ENCODE data around the gene ANKH.

DNA sequence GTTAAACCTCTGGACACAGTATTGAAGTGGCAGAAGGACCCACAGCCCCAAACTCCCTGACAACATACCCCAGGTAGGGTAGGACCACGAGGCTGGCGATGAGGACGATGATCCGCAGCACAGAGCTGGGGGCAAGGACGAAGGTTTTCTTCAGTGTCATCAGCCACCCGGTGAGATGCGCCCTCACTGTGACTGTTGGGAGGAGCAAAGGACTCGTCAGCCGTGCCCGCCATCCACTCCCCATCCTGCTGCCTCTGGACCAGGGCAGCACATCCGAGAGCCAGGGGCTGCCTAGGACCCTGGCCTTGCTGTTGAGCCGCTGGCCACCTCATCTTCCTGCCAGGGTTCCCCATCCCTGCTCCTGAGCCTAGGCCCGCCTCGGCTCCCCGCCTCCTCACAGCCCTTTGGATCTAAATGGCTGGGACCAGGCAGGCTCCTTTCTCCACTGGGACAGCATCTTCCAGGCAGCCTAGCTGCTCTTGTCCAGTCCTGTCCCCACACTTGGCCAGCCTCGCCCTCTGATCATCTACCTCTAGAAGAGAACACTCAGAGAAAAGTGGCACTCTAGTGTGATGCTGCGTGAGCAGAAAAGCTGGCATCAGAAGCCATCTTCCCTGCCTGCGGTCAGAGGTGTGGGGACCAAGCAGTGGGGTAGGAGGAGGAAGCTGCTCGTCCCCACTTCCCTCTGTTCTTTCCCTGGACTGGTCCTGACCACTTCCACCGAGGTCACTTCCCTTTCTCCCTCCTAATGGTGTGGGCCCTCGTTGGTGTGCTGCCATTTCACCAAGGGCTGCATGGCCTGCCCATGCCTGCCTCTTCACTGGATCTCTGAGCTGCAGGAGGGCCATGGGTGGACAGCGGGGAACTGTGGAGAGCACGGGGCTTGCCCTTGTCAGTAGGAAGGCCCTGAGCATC is 157.8 kb downstream of the ANKH start:
- TF ChIP-seq, protein P1, sequence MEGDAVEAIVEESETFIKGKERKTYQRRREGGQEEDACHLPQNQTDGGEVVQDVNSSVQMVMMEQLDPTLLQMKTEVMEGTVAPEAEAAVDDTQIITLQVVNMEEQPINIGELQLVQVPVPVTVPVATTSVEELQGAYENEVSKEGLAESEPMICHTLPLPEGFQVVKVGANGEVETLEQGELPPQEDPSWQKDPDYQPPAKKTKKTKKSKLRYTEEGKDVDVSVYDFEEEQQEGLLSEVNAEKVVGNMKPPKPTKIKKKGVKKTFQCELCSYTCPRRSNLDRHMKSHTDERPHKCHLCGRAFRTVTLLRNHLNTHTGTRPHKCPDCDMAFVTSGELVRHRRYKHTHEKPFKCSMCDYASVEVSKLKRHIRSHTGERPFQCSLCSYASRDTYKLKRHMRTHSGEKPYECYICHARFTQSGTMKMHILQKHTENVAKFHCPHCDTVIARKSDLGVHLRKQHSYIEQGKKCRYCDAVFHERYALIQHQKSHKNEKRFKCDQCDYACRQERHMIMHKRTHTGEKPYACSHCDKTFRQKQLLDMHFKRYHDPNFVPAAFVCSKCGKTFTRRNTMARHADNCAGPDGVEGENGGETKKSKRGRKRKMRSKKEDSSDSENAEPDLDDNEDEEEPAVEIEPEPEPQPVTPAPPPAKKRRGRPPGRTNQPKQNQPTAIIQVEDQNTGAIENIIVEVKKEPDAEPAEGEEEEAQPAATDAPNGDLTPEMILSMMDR (IDR thresholded peaks at IDR 0.05 in 8 of 11, conservative IDR thresholded peaks at IDR 0.05 in 3 of 11), result no peak
- TF ChIP-seq POLR2A (IDR thresholded peaks at IDR 0.05), result no peak
- TF ChIP-seq POLR2AphosphoS5 (IDR thresholded peaks at IDR 0.05), result peak in 2 of 3 donors; percentile 19 to 48
